ENCODE data around the gene NANOGP8.
A peak's percentile ranks its signal among the peaks of the same experiment; 100 is the strongest.

Gene NANOGP8

DNA sequence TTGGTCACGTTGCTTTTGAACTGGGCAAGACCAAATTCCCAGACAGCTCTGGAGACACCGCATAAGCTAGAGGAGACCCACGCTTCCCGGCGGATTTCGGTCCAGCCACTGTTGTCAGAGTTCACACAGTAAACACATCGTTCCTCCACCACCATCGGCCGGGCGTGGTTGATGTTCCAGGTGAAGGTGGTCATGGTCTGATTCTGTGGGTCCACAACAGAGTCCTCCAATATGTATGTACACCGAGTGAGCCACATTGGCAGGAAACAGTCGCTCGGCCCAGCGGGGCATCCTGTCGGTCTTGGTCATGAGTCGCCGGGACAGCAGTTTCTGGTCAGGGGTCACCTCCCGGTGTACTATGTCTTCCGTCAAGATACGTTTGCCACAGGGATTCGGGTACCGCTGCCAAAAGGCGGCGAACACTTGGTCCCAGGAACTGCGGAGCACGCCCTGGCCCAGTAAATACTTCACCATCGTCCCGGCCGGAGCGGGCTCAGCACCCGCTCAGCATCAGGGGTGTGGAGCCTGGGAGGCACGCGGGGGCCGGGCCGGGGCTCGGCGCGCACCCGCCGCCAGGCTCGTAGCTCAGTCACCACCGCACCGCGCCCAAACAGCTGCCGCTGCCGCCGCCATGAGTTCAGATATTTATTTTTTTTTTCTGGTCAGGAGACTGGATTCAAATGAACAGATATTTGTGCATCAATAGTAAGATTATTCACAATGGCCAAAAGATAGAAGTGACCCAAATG, 36.7 kb upstream of the NANOGP8 start:
- DNase-seq (ENCODE audit: low read depth): no peak
- no peak overlapping the region for H3K4me3 ChIP-seq (ENCODE audit: low read depth, low read length)
- TF ChIP-seq CTCF (conservative IDR thresholded peaks at IDR 0.05; ENCODE audit: low read depth, low read length): no peak

DNA sequence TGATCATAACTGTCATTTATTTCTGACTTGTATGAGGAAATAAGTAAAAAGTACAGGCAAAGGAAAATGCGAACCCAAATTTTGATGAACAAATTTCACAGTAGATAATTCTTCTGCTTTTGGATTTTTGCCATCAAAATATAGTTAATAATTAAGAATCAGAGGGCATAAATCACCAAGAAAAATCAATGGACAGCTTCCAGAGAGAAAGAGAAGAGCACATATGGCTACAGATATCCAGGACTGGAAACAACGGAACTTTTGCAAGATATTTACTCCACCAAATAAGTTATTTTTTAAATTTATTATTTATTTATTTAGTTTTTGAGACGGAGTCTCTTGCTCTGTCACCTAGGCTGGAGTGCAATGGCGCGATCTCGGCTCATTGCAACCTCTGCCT, 35.1 kb upstream of the NANOGP8 start:
- no peak for DNase-seq (ENCODE audit: low read depth)
- TF ChIP-seq CTCF (conservative IDR thresholded peaks at IDR 0.05; ENCODE audit: low read depth, low read length): no peak
- H3K4me3 ChIP-seq (ENCODE audit: low read depth, low read length): no peak overlapping the region

DNA sequence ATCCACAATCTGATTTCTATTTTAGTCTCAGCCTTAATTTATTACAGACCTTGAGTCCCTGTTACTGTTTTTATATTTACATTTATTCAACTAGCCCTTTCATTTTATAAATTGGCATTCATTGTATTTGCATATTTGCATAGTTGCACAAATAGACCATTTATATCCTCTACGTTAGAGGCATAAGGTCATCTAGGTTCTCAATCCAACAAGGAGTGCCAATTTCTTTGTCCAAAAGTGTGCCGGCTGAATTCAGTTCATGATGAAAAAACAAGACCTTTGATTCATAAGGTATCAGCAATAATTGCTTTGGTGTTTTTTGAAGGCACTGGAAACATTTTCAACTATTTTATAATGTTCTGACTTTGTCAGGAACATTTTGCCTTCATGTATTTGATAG, 33.9 kb upstream of the NANOGP8 start:
- no peak for TF ChIP-seq CTCF (conservative IDR thresholded peaks at IDR 0.05; ENCODE audit: low read depth, low read length)
- no peak for DNase-seq (ENCODE audit: low read depth)
- H3K4me3 ChIP-seq (ENCODE audit: low read depth, low read length): no peak overlapping the region

DNA sequence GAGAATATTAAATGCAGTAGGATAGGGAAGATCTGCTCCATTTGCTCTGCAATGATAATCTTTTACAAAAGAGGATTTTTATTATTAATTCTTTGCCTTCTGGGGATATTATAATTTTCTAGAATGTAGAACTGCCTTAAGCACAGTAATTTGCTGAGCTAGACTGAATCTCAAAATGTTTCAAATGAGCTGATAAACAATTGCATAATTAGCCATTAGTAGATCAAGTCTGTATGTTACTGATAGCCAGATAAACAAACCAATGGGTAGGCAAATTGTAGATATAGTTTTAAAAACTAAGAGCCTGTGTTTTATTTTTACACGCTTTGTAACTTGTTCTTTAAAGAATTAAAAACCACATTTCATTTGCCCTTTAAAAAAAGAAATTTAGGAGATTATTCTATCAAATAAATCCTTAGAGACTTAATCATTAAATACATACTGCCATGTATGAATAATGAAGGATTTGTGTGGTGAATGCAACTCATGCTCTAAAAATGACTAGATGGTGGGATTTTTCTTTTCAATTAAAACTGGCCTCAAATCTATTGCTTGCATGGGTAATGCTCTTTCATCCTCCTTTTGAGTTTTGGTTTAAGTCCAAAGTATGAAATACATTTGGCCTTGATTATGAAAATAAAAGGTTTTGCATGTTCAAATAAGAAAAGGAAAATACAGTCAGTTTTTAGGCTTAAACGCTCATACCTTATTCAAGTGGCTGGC, 32.6 kb upstream of the NANOGP8 start:
- no peak overlapping the region for H3K4me3 ChIP-seq (ENCODE audit: low read depth, low read length)
- DNase-seq (ENCODE audit: low read depth): no peak
- TF ChIP-seq CTCF (conservative IDR thresholded peaks at IDR 0.05; ENCODE audit: low read depth, low read length): no peak

- H3K4me3 ChIP-seq (ENCODE audit: low read depth, low read length): no peak overlapping the region
- DNase-seq (ENCODE audit: low read depth): peak; percentile 69
- TF ChIP-seq CTCF (conservative IDR thresholded peaks at IDR 0.05; ENCODE audit: low read depth, low read length): no peak
Measured at GRCh38 chr15:35115155-35115725, 30.1 kb upstream of the NANOGP8 start.

DNA sequence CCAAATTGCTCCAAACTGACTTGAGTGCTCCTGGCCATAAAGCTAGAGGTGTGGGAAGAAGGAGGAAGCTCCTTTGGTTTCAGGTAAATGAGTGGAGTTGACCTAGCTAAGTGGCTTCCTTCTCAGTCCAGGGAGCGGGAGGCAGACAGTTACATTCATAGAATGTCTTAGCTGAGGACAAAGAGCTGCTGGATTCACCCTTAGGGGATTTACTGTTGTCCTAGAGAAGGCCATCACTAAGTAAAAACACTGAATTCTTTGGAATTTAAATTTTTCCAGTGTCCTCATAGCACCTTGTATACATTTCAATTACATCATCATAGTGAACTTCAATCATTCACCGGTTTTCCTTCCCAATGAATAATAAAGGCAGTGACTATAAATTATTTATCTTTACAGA, 27.3 kb upstream of the NANOGP8 start:
- DNase-seq (ENCODE audit: low read depth): no peak
- no peak for TF ChIP-seq CTCF (conservative IDR thresholded peaks at IDR 0.05; ENCODE audit: low read depth, low read length)
- H3K4me3 ChIP-seq (ENCODE audit: low read depth, low read length): no peak overlapping the region

Measured in choroid plexus epithelial cell (primary cell).